SU-DHL-6 (cell line): Measurements from ENCODE around the gene ZDHHC11.

Experiments
- EZH2phosphoT487 ChIP-seq: fragments of 200-600 bp; sonication (generic), shearing (Covaris generic); conservative IDR thresholded peaks from 2 replicates; pipeline ENCODE4 v1.6.1; 2018; ENCODE audit warnings: mild to moderate bottlenecking, antibody characterized with exemption, low read length, moderate library complexity, mixed read lengths
- TF ChIP-seq, protein P1 (sequence below): fragments of 200-600 bp; sonication (generic); IDR thresholded peaks from one replicate; pipeline ENCODE4 v1.5.1; 2017; ENCODE audit warnings: antibody characterized with exemption, mild to moderate bottlenecking, low read length, moderate library complexity; ENCODE audit not compliant: insufficient read depth, poor library complexity, severe bottlenecking

DNA sequence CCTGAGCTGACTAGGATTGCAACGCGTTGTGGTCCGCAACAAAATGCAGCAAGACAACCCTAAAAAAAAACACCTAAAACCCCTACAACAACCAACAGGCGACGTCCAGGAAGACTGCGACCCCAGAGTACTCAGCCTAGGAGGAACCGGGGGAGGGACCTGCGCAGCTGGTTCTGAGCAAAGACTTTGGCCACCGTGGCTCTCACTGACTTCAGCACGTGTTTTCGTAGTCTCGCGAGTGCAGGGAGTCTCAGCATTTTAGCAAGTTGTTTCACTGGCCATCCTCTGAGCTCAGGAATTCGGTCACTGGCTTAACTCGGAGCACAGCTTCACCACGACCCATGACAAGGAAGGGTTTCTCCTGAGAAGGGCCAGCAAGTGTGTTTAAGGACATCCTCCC, 8.6 kb upstream of the ZDHHC11 start:
- TF ChIP-seq, protein P1, sequence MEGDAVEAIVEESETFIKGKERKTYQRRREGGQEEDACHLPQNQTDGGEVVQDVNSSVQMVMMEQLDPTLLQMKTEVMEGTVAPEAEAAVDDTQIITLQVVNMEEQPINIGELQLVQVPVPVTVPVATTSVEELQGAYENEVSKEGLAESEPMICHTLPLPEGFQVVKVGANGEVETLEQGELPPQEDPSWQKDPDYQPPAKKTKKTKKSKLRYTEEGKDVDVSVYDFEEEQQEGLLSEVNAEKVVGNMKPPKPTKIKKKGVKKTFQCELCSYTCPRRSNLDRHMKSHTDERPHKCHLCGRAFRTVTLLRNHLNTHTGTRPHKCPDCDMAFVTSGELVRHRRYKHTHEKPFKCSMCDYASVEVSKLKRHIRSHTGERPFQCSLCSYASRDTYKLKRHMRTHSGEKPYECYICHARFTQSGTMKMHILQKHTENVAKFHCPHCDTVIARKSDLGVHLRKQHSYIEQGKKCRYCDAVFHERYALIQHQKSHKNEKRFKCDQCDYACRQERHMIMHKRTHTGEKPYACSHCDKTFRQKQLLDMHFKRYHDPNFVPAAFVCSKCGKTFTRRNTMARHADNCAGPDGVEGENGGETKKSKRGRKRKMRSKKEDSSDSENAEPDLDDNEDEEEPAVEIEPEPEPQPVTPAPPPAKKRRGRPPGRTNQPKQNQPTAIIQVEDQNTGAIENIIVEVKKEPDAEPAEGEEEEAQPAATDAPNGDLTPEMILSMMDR = no peak
- no peak for TF ChIP-seq EZH2phosphoT487
